ENCODE results near the gene STX19.
A peak's percentile ranks its signal among the peaks of the same experiment; 100 is the strongest.
"Not testable (repeated sequence)": the region's sequence is repeated elsewhere in the genome, so short reads cannot be mapped to it uniquely, and the experiment has no call there.

Gene STX19

GRCh38 chr3:93979850-93980676 is 48.3 kb downstream of the STX19 start, which contains the start of gene ARL13B:
ARL13B (plus strand) TSS chr3:93980155; CDS start chr3:93980424, 269 bp downstream.
- DNase-seq (ENCODE audit: low read depth, low spot score) = peak; percentile 99

GRCh38 chr3:93973131-93974126 is 55.0 kb downstream of the STX19 start, which contains the start of gene PROS1:
PROS1 (minus strand) TSS chr3:93973896; CDS start chr3:93973749, 147 bp downstream.
- peak; percentile 88 for DNase-seq (ENCODE audit: low read depth, low spot score)

GRCh38 chr3:93969997-93970396 is 58.4 kb downstream of the STX19 start:
- no peak for DNase-seq (ENCODE audit: low read depth, low spot score)

- DNase-seq (ENCODE audit: low read depth, low spot score) = peak; percentile 75
These were observed 59.0 kb downstream of the STX19 start for GRCh38 chr3:93969443-93969842.

DNA sequence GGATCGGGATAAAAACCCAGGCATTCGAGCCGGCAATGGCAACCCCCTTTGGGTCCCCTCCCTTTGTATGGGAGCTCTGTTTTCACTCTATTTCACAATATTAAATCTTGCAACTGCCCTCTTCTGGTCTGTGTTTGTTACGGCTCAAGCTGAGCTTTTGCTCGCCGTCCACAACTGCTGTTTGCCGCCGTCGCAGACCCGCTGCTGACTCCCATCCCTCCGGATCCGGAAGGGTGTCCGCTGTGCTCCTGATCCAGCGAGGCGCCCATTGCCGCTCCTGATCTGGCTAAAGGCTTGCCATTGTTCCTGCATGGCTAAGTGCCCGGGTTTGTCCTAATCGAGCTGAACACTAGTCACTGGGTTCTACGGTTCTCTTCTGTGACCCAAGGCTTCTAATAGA is 63.3 kb downstream of the STX19 start:
- DNase-seq (ENCODE audit: low read depth, low spot score) = not testable (repeated sequence)
